Inferior parietal cortex (tissue), 1 donor: ENCODE results near the gene MYF5.
"Not testable (repeated sequence)": the region's sequence is repeated elsewhere in the genome, so short reads cannot be mapped to it uniquely, and the experiment has no call there.

ENCODE experiments used
- DNase-seq: peaks from one replicate; pipeline ENCODE4 v3.0.0-alpha.2; 2016; ENCODE audit errors: extremely low spot score

The MYF5 gene

GRCh38 chr12:80716696-80717469 lies at the start of gene MYF5:
MYF5 (plus strand) TSS chr12:80716912; CDS start chr12:80717064, 152 bp downstream.
- DNase-seq: no peak

- DNase-seq: no peak
Measured at GRCh38 chr12:80670214-80670613, 46.5 kb upstream of the MYF5 start.

GRCh38 chr12:80676042-80676636 lies 40.6 kb upstream of the MYF5 start:
- not testable (repeated sequence) for DNase-seq

- DNase-seq: no peak
Measured at GRCh38 chr12:80676856-80677255, 39.9 kb upstream of the MYF5 start.

- no peak for DNase-seq
Measured at GRCh38 chr12:80677994-80678393, 38.7 kb upstream of the MYF5 start.

GRCh38 chr12:80679346-80680131 lies 37.2 kb upstream of the MYF5 start:
- no peak for DNase-seq

DNA sequence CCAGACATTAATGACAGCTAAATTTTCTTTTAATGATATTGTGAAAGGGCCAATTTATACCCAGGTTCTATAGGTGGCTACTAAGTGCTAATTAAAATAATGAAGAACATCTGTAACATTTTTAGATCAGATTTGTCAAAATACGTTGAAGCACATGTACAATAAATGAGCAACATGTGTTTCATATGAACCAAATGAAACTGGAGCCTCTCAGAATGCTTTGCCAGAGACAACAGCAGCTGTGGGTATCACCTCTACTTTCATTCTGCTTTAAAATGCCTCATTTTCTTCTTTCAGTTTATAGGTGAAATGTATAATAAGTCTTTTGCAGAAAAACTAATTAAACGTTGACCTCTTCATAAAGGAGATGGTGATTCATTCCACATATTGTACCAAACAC lies 35.4 kb upstream of the MYF5 start:
- DNase-seq: no peak

- DNase-seq: no peak
Measured at GRCh38 chr12:80681786-80682185, 34.9 kb upstream of the MYF5 start.

DNA sequence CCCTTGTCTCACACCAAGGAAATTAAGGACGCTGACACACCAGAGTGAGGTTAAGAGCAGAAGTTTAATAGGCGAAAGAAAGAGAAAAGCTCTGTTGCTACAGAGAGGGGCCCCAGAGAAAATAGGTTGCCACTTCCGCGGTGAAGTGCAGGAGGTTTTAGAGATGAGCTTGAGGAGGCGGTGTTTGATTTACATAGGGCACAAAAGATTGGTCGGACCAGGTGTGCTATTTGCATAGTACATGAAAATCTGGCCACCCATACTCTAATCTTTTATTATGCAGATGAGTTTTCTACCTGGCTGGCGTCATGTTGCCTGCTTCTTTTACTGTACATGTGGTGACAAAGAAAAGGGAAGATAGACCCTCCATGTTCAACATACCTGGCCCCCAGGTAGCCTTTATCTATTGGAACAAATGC lies 32.6 kb upstream of the MYF5 start:
- no peak for DNase-seq

GRCh38 chr12:80690090-80690489 lies 26.6 kb upstream of the MYF5 start:
- DNase-seq: no peak

DNA sequence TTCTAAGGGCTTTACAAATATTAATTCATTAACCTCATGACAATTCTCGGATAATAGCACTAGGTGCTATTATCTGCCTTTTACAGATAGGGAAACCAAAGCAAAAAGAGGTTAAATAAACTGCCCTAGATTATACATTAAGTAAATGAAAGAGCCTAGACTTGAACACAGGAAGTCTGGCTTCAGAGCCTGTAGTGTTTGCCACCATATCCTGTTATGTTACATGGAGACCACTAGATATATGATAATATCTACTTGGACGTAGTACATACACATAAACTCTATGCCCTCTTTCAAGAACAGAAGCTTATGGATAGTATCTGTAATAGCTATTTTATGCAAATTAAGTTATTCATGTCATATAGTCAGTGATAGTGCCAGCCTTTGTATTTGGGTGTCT lies 26.2 kb upstream of the MYF5 start:
- no peak for DNase-seq

DNA sequence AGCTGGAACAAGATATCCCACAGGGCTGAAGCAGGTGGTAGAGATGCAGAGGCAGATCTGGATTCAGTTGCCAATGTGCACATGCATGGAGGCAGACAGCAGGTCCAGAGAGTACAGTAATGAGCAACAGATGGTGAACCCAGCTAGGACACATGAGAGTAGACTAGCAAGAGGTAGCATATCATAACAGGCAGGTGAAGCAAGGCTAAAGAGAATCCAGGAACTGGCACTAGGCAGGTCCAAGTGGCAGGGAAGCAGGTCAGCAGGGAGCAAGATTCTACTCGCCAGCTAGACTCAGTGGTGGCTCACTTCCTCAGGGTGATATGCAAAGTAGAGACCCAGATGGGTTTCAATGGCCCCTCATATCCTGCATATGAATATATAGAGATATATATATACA lies 24.6 kb upstream of the MYF5 start:
- DNase-seq: no peak

DNA sequence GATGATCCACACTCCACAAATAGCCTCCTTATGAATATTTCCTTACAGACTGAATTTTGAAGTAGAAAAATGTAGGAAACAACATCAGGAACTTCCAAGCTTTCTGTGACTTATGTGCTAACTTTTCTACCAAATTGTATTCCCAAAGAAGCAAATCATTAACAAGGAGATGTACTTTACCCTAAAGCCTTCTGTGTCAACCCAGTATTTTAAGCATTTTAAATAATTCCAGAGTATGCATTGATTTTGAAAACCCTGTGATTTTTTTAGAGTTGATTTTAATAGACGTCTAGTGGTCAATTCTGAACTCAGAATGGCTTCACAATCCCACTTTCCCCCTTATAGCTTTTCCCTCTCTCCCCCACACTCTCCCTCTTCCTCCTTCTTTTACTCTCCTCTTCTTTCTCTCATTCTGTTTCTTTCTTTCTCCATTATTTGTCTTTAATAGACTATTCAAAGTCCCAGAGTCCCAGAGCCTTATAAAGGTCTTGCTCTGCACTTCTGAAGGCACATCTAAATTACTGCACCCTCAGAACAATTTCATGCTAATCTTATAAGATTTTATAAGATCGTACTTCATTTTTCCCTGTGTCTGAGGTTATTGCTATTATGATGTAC lies 19.3 kb upstream of the MYF5 start:
- no peak for DNase-seq

GRCh38 chr12:80698256-80698655 lies 18.5 kb upstream of the MYF5 start:
- no peak for DNase-seq

DNA sequence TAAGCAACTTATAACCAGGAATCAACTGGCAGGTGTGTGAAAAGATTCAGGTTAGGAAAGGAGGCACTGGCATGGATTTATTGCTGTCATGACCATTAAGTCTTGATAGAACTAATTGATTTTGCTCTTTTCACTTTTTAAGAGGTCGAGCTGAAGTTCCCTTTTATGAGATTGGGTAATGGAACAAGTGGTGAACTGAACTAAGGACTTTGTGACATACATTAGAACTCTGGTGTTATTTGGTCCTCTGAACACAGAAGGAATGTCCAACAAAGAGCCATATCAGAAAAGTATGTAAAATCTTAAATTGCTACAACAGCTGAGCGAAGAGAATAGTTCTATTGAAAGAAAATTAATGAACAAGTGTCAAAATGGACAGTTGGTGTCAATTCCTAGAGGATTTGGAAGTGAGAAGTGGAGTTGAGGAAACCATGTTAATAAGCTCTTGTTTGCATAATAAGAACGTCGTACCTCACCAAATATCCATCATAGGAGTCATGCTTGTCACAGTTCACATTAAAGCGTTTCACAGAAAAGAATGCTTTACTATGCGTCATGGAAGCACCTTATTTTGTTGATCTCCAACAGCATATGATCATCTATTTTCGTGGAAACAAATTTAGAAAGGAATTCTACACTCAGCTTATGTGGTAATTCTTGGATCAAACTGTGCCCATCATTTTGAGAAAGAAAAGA lies 17.7 kb upstream of the MYF5 start:
- no peak for DNase-seq

DNA sequence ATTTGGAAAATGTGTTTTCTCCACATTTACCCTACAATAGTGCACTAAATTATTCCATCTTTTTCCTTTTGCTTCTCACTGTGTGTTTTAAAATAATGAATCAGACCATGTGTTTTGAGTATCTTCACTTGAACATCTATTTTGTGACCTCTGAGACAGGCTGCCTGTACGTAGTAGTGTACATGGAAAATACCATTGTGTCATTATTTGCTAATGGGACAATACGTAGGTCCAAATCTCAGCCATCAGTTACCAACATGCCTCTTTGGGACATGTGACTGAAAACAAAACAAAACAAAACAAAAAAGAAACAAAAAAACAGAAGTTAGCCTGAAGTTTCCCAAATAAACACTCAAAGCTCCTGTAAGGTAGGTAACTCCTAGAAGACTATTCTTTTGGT lies 16.4 kb upstream of the MYF5 start:
- DNase-seq: no peak

- DNase-seq: no peak
Measured at GRCh38 chr12:80701388-80701787, 15.3 kb upstream of the MYF5 start.

GRCh38 chr12:80702889-80703805 lies 13.6 kb upstream of the MYF5 start:
- DNase-seq: no peak

- no peak for DNase-seq
Measured at GRCh38 chr12:80704420-80704819, 12.3 kb upstream of the MYF5 start.

- no peak for DNase-seq
Measured at GRCh38 chr12:80707126-80707829, 9.4 kb upstream of the MYF5 start, which contains the start of gene MYF6. MYF6 (plus strand) TSS chr12:80707634; CDS start chr12:80707720, 86 bp downstream.
